ENCODE measurements around the gene SLX4IP.

SLX4IP gene

GRCh38 chr20:10665027-10665561 lies 230.0 kb downstream of the SLX4IP start:
- DNase-seq, result no peak
- Mint-ChIP-seq H3K4me3 (no peak overlapping the region), H3K27ac (no peak overlapping the region), H3K9me3 (no peaks in the 10 kb centered on the region), H3K27me3 (peaks cover 56 to 94% of the 10 kb centered on the region in 2 donors), H3K36me3 (ENCODE audit: insufficient read depth) (no peaks in the 10 kb centered on the region), H3K4me1 (ENCODE audit: low read depth in 2 of 2) (no peaks in the 10 kb centered on the region)
- ATAC-seq (replicated peaks), result no peak

- H3K4me1 Mint-ChIP-seq (ENCODE audit: low read depth in 2 of 2), result no peaks in the 10 kb centered on the region
- H3K4me3 Mint-ChIP-seq, result no peak overlapping the region
- H3K27ac Mint-ChIP-seq, result no peak overlapping the region
- H3K9me3 Mint-ChIP-seq, result no peaks in the 10 kb centered on the region
- H3K36me3 Mint-ChIP-seq (ENCODE audit: insufficient read depth), result no peaks in the 10 kb centered on the region
- peaks cover 56 to 94% of the 10 kb centered on the region in 2 donors for H3K27me3 Mint-ChIP-seq
- ATAC-seq (replicated peaks) (no peak), DNase-seq (no peak)
These were observed 230.7 kb downstream of the SLX4IP start for GRCh38 chr20:10665791-10666190.

DNA sequence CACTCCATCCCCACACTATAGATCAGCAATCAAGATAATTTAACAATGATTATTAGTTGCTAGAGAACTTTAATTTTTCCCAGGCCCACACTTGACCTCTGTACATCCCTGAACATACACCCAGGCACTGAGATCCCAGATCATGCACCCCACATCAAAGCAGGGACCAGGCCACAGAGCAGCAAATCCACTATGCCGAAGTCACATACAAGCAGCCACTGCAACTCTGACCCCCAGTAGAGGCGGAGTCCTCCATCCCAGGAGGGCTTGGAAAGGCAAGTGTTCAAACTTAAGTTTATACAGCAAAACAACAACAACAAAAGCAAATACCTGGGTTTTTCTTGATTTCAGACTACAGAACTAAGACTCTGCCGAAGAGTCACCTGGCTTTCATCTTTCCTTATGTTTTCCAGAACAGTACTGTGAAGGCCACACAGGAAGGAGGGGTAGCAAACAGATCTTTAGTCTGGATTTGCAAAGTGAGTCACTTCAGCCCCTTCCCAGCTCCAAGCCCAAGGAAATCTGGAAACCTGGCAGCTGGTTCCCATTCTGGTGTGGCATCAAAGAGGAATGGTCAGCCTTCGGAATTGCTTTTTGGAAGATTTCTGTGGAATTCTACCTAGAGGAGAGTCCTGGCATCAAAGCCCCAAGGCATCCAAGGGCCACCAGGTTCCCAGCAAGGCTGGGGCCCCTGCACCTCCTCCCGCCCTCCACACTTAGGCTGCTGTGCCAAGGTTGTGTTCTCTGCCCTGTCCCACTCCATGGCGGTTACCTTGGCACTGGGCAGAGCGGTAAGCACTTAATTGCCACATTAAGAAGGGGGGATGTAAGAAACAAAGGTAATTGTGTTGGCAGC lies 231.3 kb downstream of the SLX4IP start:
- Mint-ChIP-seq H3K4me1 (ENCODE audit: low read depth in 2 of 2) (peaks cover 0 to 3% of the 10 kb centered on the region in 2 donors), H3K36me3 (ENCODE audit: insufficient read depth) (no peaks in the 10 kb centered on the region), H3K4me3 (no peak overlapping the region), H3K27ac (no peak overlapping the region), H3K9me3 (no peaks in the 10 kb centered on the region), H3K27me3 (peaks cover 56 to 94% of the 10 kb centered on the region in 2 donors)
- ATAC-seq (replicated peaks), result no peak
- no peak for DNase-seq

- Mint-ChIP-seq H3K27me3 (peaks cover 54 to 94% of the 10 kb centered on the region in 2 donors), H3K9me3 (no peaks in the 10 kb centered on the region), H3K4me3 (no peak overlapping the region), H3K36me3 (ENCODE audit: insufficient read depth) (no peaks in the 10 kb centered on the region), H3K27ac (no peak overlapping the region), H3K4me1 (ENCODE audit: low read depth in 2 of 2) (peaks cover under 1 to 4% of the 10 kb centered on the region in 2 donors)
- no peak for DNase-seq
- ATAC-seq (replicated peaks), result no peak
These were observed 231.9 kb downstream of the SLX4IP start for GRCh38 chr20:10667077-10667401.

DNA sequence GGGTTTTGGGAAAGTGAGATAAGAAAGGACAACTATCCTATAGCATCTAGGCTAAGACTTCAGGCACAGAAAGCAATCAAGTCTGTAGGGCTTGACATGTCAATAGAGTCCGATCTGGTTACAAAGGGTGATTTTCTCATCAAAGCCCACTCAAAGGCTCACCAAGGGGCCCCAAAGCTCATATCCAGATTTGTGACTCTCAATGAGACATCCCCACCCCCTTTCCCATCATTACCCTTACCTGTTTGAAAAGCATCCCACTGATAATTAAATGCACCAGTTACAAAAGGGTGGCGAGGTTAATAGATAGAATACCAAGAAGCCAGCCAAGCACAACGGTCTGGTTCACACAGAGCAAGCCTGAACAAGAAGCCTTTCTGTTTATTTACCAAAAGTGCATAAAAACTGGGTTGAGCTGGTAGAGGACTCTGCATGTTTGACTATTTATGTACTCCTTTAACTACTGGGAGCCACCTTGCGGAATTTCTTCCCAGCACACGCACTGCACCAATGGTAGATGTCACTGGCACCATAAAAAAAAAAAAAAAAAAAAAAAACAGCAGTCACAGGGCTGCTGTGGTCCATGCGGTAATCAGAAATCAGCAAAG lies 232.6 kb downstream of the SLX4IP start:
- Mint-ChIP-seq H3K36me3 (ENCODE audit: insufficient read depth) (no peaks in the 10 kb centered on the region), H3K4me3 (no peak overlapping the region), H3K27me3 (peaks cover 54 to 94% of the 10 kb centered on the region in 2 donors), H3K4me1 (ENCODE audit: low read depth in 2 of 2) (peaks cover 4 to 6% of the 10 kb centered on the region in 2 donors), H3K27ac (no peak overlapping the region), H3K9me3 (no peaks in the 10 kb centered on the region)
- DNase-seq (no peak), ATAC-seq (replicated peaks) (no peak)

GRCh38 chr20:10668677-10669368 lies 233.7 kb downstream of the SLX4IP start:
- peaks cover 7 to 10% of the 10 kb centered on the region in 2 donors for H3K4me1 Mint-ChIP-seq (ENCODE audit: low read depth in 2 of 2)
- H3K27ac Mint-ChIP-seq, result no peak overlapping the region
- H3K36me3 Mint-ChIP-seq (ENCODE audit: insufficient read depth), result peaks cover 2% of the 10 kb centered on the region
- H3K27me3 Mint-ChIP-seq, result peaks cover 51 to 88% of the 10 kb centered on the region in 2 donors
- ATAC-seq (replicated peaks) (no peak), DNase-seq (no peak)
- H3K4me3 Mint-ChIP-seq, result no peak overlapping the region
- no peaks in the 10 kb centered on the region for H3K9me3 Mint-ChIP-seq

DNA sequence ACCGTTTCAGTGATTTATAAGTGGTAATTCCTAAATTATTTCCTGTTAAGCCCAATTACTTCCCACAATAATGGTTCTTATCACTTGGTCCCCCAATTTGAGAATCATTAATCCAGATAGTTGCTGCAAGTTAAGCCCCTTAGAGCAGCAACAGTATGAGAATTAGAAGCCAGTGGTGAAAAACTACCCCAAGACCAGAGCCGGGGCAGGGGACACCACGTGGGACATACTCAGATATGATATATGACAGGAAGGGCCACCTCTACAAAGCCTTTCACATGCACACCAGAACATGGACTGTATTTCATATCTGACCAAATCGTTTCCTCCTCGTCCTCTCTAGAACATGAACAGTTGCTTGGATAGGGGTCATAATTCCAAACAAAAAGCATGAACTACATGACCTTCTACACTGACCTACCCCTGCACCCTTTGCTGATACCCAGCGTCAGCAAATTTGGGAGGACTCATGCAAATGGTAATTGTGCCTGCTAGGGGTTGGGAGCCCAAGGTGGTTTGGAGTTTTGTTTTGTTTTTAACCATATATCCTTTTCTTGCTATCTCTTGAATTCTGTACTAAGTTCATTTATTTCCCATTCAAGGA lies 234.8 kb downstream of the SLX4IP start:
- peaks cover 9 to 12% of the 10 kb centered on the region in 2 donors for H3K4me1 Mint-ChIP-seq (ENCODE audit: low read depth in 2 of 2)
- no peak overlapping the region for H3K4me3 Mint-ChIP-seq
- no peak overlapping the region for H3K27ac Mint-ChIP-seq
- no peak for ATAC-seq (replicated peaks)
- no peak for DNase-seq
- H3K36me3 Mint-ChIP-seq (ENCODE audit: insufficient read depth), result peaks cover 3% of the 10 kb centered on the region
- H3K27me3 Mint-ChIP-seq, result peaks cover 53 to 83% of the 10 kb centered on the region in 2 donors
- H3K9me3 Mint-ChIP-seq, result no peaks in the 10 kb centered on the region

DNA sequence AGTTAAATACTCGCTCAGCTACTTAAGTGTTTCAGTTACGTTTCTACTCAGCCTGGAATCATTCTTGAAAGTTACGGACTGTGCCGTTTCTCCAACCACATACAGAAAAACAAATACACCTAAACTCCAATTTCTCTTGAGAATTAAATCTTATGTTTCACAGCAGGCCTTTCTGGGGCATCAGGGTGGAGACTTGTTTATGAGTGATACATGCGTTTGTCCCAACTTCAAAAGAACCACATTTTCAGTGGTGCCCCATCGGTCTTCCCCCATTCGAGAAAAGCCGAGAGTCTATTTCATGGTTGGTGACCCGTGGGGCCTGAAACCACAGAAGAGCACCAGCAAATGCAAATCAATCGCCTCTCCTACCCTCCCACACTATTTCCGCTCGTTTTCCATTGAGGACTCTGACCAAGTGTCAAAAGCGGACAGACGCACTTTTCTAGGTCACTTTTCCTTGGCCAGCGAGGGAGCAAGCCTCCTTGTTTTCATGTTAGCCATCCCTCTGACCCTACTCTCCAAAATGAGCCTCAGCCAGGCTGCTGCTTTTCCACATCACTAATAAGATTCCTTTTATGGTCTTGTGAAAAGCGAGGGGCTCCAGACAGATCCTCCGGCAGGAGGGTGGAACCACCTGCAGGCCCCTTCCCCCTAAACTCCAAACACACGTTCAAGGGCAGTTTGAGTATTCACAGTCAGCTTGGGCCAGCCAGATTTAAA lies 235.6 kb downstream of the SLX4IP start:
- H3K4me1 Mint-ChIP-seq (ENCODE audit: low read depth in 2 of 2), result peaks cover 9 to 14% of the 10 kb centered on the region in 2 donors
- no peak for ATAC-seq (replicated peaks)
- H3K4me3 Mint-ChIP-seq, result peak overlapping the region in 1 of 2 donors; percentile 25
- H3K9me3 Mint-ChIP-seq, result no peaks in the 10 kb centered on the region
- no peak overlapping the region for H3K27ac Mint-ChIP-seq
- DNase-seq, result no peak
- peaks cover 53 to 84% of the 10 kb centered on the region in 2 donors for H3K27me3 Mint-ChIP-seq
- peaks cover 3% of the 10 kb centered on the region for H3K36me3 Mint-ChIP-seq (ENCODE audit: insufficient read depth)

DNA sequence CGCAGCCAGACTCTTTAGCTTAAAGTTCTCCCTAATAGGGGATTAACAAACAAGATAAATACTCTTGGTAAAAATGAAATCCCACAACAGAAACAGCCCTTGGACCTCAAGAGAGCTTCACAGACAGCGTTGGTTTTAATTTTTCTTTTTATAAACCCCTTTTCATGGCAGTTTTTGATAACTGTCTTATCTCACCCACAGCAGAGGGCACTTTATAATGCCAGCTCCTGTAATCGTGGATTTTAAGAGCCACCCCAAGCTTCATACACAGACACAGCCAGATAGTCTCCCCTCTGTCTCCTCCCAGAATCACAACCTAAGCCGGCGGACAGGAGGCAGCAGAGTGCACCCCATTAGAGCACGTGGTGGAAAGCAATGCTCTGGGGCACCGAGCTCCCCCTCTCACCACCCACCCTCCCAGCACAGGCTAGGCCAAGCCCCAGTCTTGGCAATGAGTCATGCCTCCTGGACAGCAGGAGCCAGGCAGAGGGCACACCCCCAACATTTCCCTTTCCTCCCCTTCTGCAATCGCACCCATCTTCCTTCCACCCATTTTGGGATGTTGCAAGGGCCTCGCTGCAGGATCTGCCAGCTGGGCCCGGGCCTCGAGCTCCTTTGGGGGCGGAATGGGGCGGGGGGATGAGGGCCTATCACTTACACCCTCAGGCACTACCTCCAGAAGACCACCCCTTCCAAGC lies 236.3 kb downstream of the SLX4IP start:
- Mint-ChIP-seq H3K9me3 (no peaks in the 10 kb centered on the region), H3K27me3 (peaks cover 50 to 84% of the 10 kb centered on the region in 2 donors), H3K4me1 (ENCODE audit: low read depth in 2 of 2) (peaks cover 9 to 14% of the 10 kb centered on the region in 2 donors), H3K4me3 (peak overlapping the region in 1 of 2 donors; percentile 25), H3K36me3 (ENCODE audit: insufficient read depth) (peaks cover 3% of the 10 kb centered on the region), H3K27ac (no peak overlapping the region)
- DNase-seq, result no peak
- peak; percentile 44 for ATAC-seq (replicated peaks)

GRCh38 chr20:10671919-10672623 lies 237.0 kb downstream of the SLX4IP start:
- H3K4me1 Mint-ChIP-seq (ENCODE audit: low read depth in 2 of 2), result peaks cover 9 to 14% of the 10 kb centered on the region in 2 donors
- H3K9me3 Mint-ChIP-seq, result no peaks in the 10 kb centered on the region
- peaks cover 55 to 84% of the 10 kb centered on the region in 2 donors for H3K27me3 Mint-ChIP-seq
- ATAC-seq (replicated peaks) (no peak), DNase-seq (no peak)
- H3K27ac Mint-ChIP-seq, result no peak overlapping the region
- H3K4me3 Mint-ChIP-seq, result peak overlapping the region; percentile 75 to 88
- H3K36me3 Mint-ChIP-seq (ENCODE audit: insufficient read depth), result peaks cover 3% of the 10 kb centered on the region

DNA sequence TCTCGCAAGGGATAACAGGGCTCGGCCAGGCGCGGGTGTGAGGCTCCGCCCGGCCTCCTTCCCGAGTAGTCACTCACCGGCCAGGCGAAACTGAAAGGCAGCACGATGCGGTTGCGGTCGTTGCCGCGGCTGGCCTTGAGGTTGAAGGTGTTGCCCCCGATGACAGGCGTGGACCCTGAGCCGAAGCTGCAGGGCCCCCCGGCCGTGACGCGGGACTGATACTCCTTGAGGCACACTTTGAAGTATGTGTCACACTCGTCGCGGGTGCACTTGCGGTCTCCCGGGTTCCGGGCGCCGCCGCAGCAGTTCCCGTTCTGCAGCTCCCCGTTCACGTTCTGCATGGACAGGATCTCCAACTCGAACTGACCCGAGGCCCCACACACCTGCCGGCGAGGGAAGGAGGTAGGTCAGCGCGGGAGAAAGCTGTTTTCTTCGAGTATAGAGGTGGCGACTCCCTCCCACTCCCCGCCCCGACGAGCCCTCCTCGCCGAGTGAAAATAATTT lies 237.6 kb downstream of the SLX4IP start:
- Mint-ChIP-seq H3K4me3 (peak overlapping the region; percentile 75 to 88), H3K9me3 (no peaks in the 10 kb centered on the region), H3K36me3 (ENCODE audit: insufficient read depth) (peaks cover 3% of the 10 kb centered on the region), H3K27me3 (peaks cover 61 to 84% of the 10 kb centered on the region in 2 donors), H3K27ac (no peak overlapping the region), H3K4me1 (ENCODE audit: low read depth in 2 of 2) (peaks cover 9 to 14% of the 10 kb centered on the region in 2 donors)
- peak; percentile 28 for ATAC-seq (replicated peaks)
- DNase-seq, result peak in 1 of 3 experiments; percentile 9

Measured in effector memory CD8-positive, alpha-beta T cell (primary cell).